Erythroblast (primary cell): ENCODE results near the gene USF3.

Experiments used
- GATA1 ChIP-seq: IDR thresholded peaks from 2 replicates; pipeline ENCODE4 v1.6.1; 2011; ENCODE audit warnings: low read depth, mild to moderate bottlenecking, control low read depth, low read length, moderate library complexity
- POLR2A ChIP-seq: IDR thresholded peaks from 2 replicates; pipeline ENCODE4 v1.6.1; 2011; ENCODE audit warnings: mild to moderate bottlenecking, low read length

GRCh38 chr3:113630956-113631542 is 65.4 kb downstream of the USF3 start:
- TF ChIP-seq POLR2A = no peak
- no peak for TF ChIP-seq GATA1
